HEK293T (cell line): Measurements from ENCODE around the gene LRP8.

Experiments used
- BHLHE40 ChIP-seq: fragments of 450-650 bp; IDR thresholded peaks from 2 replicates; pipeline ENCODE4 v1.6.1; 2016; ENCODE audit warnings: mild to moderate bottlenecking, moderate library complexity, borderline replicate concordance
- ELF4 ChIP-seq: fragments of 450-650 bp; IDR thresholded peaks from 2 replicates; pipeline ENCODE4 v1.6.1; 2017; ENCODE audit warnings: antibody characterized with exemption
- FOXA1 ChIP-seq: fragments of 450-650 bp; IDR thresholded peaks from 2 replicates; pipeline ENCODE4 v1.6.1; 2016; ENCODE audit warnings: mild to moderate bottlenecking
- FOXM1 ChIP-seq: fragments of 450-650 bp; IDR thresholded peaks from 2 replicates; pipeline ENCODE4 v1.6.1; 2017; ENCODE audit warnings: mild to moderate bottlenecking, borderline replicate concordance
- LEF1 ChIP-seq: fragments of 450-650 bp; IDR thresholded peaks from 2 replicates; pipeline ENCODE4 v1.6.1; 2017; ENCODE audit warnings: mild to moderate bottlenecking, borderline replicate concordance
- NFRKB ChIP-seq: fragments of 450-650 bp; IDR thresholded peaks from 2 replicates; pipeline ENCODE4 v1.6.1; 2016; ENCODE audit warnings: mild to moderate bottlenecking, moderate library complexity
- SP1 ChIP-seq: fragments of 450-650 bp; IDR thresholded peaks from 2 replicates; pipeline ENCODE4 v1.6.1; 2017
- SUZ12 ChIP-seq: fragments of 450-650 bp; IDR thresholded peaks from 2 replicates; pipeline ENCODE4 v1.6.1; 2016; ENCODE audit warnings: mild to moderate bottlenecking
- TARDBP ChIP-seq: fragments of 450-650 bp; IDR thresholded peaks from 2 replicates; pipeline ENCODE4 v1.6.1; 2016
- ZNF384 ChIP-seq: fragments of 450-650 bp; IDR thresholded peaks from 2 replicates; pipeline ENCODE4 v1.6.1; 2016
- TF ChIP-seq, protein P1 (sequence below): fragments of 450-650 bp; IDR thresholded peaks from 2 replicates; pipeline ENCODE4 v1.6.1; 2016

DNA sequence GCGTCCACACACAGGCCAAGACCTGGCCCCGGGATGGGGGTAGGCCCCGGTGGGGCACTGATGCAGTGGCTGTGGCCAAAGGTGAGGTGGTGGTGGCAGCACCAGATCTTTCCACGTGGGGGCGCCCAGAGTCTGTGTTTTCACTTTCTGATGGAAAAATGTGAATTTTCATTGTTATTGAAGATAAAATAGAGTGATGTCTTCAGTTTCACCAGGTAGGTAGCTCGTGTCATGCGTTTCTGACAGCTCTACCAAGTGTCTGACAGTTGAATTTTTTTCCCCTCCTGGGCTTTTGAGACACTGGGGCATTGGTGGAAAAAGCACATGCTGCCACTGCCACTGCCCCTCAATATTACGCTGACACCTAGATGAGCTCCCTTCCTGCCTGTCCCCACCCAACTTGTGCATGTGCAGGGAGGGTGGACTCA lies 49.6 kb downstream of the LRP8 start:
- TF ChIP-seq NFRKB = no peak
- TF ChIP-seq TARDBP = no peak
- no peak for TF ChIP-seq ELF4
- no peak for TF ChIP-seq BHLHE40
- no peak for TF ChIP-seq ZNF384
- no peak for TF ChIP-seq SUZ12
- TF ChIP-seq FOXA1 = no peak
- TF ChIP-seq LEF1 = no peak
- no peak for TF ChIP-seq FOXM1
- TF ChIP-seq, protein P1, sequence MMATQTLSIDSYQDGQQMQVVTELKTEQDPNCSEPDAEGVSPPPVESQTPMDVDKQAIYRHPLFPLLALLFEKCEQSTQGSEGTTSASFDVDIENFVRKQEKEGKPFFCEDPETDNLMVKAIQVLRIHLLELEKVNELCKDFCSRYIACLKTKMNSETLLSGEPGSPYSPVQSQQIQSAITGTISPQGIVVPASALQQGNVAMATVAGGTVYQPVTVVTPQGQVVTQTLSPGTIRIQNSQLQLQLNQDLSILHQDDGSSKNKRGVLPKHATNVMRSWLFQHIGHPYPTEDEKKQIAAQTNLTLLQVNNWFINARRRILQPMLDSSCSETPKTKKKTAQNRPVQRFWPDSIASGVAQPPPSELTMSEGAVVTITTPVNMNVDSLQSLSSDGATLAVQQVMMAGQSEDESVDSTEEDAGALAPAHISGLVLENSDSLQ = no peak
- TF ChIP-seq SP1 = no peak
